GM23248 (cell line): Measurements from ENCODE around the gene NOL12. TPM values are rescaled to one million over a fixed set of nuclear protein-coding genes. Genes with fewer than 3 reads are reported as not detected.
A peak's percentile ranks its signal among the peaks of the same experiment; 100 is the strongest.

Experiments used
- DNase-seq: peaks from one replicate; pipeline ENCODE4 v3.0.0-alpha.2; 2015
- H2AFZ ChIP-seq: fragments of 200-600 bp; sonication (generic); 2 replicates; pipeline ENCODE4 v1.6.1; 2016; ENCODE audit warnings: antibody characterized with exemption
- H3F3A ChIP-seq: fragments of 200-600 bp; sonication (generic); 2 replicates; pipeline ENCODE4 v1.6.1; 2016; ENCODE audit warnings: mild to moderate bottlenecking, antibody characterized with exemption, mixed run types; ENCODE audit not compliant: insufficient read depth
- H3K27ac ChIP-seq: fragments of 200-600 bp; sonication (generic); 2 replicates; pipeline ENCODE4 v1.5.1; 2016; ENCODE audit warnings: mild to moderate bottlenecking
- H3K27me3 ChIP-seq: fragments of 200-600 bp; sonication (generic); replicated peaks from 2 replicates; pipeline ENCODE4 v1.6.1; 2016; ENCODE audit warnings: mild to moderate bottlenecking; ENCODE audit not compliant: insufficient read depth
- H3K36me3 ChIP-seq: fragments of 200-600 bp; sonication (generic); 2 replicates; pipeline ENCODE4 v1.6.1; 2016; ENCODE audit warnings: low read depth, mild to moderate bottlenecking
- H3K4me1 ChIP-seq: fragments of 200-600 bp; sonication (generic); 2 replicates; pipeline ENCODE4 v1.6.1; 2016; ENCODE audit warnings: mild to moderate bottlenecking; ENCODE audit not compliant: insufficient read depth
- H3K4me2 ChIP-seq: fragments of 200-600 bp; sonication (generic); one replicate; pipeline ENCODE4 v1.6.1; 2016; ENCODE audit warnings: mild to moderate bottlenecking; ENCODE audit not compliant: unreplicated experiment
- H3K4me3 ChIP-seq: fragments of 200-600 bp; sonication (generic); 2 replicates; pipeline ENCODE4 v1.5.1; 2016; ENCODE audit warnings: mild to moderate bottlenecking
- H3K79me2 ChIP-seq: fragments of 200-600 bp; sonication (generic); 2 replicates; pipeline ENCODE4 v1.6.1; 2016; ENCODE audit warnings: mild to moderate bottlenecking; ENCODE audit not compliant: insufficient read depth
- H3K9ac ChIP-seq: fragments of 200-600 bp; sonication (generic); 2 replicates; pipeline ENCODE4 v1.6.1; 2016; ENCODE audit warnings: mild to moderate bottlenecking
- H3K9me2 ChIP-seq: fragments of 200-600 bp; sonication (generic); 2 replicates; pipeline ENCODE4 v1.6.1; 2016; ENCODE audit warnings: mixed run types, mild to moderate bottlenecking, moderate library complexity; ENCODE audit not compliant: insufficient read depth
- H3K9me3 ChIP-seq: fragments of 200-600 bp; sonication (generic); one replicate; pipeline ENCODE4 v1.6.1; 2017; ENCODE audit warnings: low read depth
- H4K20me1 ChIP-seq: fragments of 200-600 bp; sonication (generic); 2 replicates; pipeline ENCODE4 v1.6.0; 2016; ENCODE audit not compliant: insufficient read depth
- EZH2 ChIP-seq: fragments of 200-600 bp; sonication (generic); IDR thresholded peaks from 2 replicates; pipeline ENCODE4 v1.6.1; 2018; ENCODE audit warnings: antibody characterized with exemption, mild to moderate bottlenecking; ENCODE audit not compliant: insufficient read depth, poor library complexity, severe bottlenecking
- EZH2phosphoT487 ChIP-seq: fragments of 200-600 bp; sonication (generic); IDR thresholded peaks from 2 replicates; pipeline ENCODE4 v1.6.1; 2018; ENCODE audit warnings: antibody characterized with exemption, moderate library complexity, mild to moderate bottlenecking, low read depth; ENCODE audit not compliant: insufficient read depth
- WGBS, 2 experiments: methylation state at CpG; one replicate each; pipeline ENCODE4 v1.1.6; 2015 to 2017; ENCODE audit warnings: low lambda C conversion rate in 2 of 2, low coverage in 1 of 2; ENCODE audit errors: missing lambda C conversion rate in 2 of 2; 5-methylcytosine and 5-hydroxymethylcytosine counted together
- in situ Hi-C: fragments of 300-500 bp; cut with MboI; formaldehyde crosslinking; loops from 2 replicates; pipeline ENCODE4 v1.15.0; 2020
- polyA plus RNA-seq: library from polyadenylated mRNA; unstranded; fragments of >200 nt; fragmentation: Nextera tagmentation; extraction: Ambion mirVana; gene quantifications from 2 replicates; pipeline ENCODE4 v1.2.1, GENCODE V29; 2016
- total RNA-seq: library from RNA; depleted of rRNA; stranded (reverse); fragments of >200 nt; shearing (Covaris generic); gene quantifications from 2 replicates; pipeline ENCODE4 v1.2.3, GENCODE V29; 2014

NOL12 gene
- total and polyA plus RNA-seq, 2 experiments from 2014 or later = 4.9 to 25.1 TPM

GRCh38 chr22:37639070-37639760, 46.9 kb upstream of the NOL12 start, which contains the start of gene SH3BP1:
Gene SH3BP1, plus strand, starts transcription at chr22:37639669. Its CDS starts 119 bp downstream, at chr22:37639788.
- no peaks in the 10 kb centered on the region for H3K36me3 ChIP-seq
- peak within 1 kb of the TSS; percentile 83 for H2AFZ ChIP-seq

GRCh38 chr22:37639771-37640590, 46.2 kb upstream of the NOL12 start:
- in situ Hi-C loops = no loop called here
- peaks cover under 1% of the 10 kb centered on the region; the same call in 1 of the 2 replicates for H3F3A ChIP-seq
- H3K4me1 ChIP-seq = peaks cover under 1% of the 10 kb centered on the region; the same call in 1 of the 2 replicates
- no peaks in the 10 kb centered on the region for H3K36me3 ChIP-seq
- H3K4me2 ChIP-seq = peak overlapping the region; percentile 85
- H3K9ac ChIP-seq = peak overlapping the region; percentile 74
- H3K27ac ChIP-seq = no peak overlapping the region
- peaks cover 5% of the 10 kb centered on the region; the same call in 1 of the 2 replicates for H3K79me2 ChIP-seq
- H2AFZ ChIP-seq = peak overlapping the region; percentile 83
- TF ChIP-seq EZH2 = no peak
- no peak for TF ChIP-seq EZH2phosphoT487
- no peaks in the 10 kb centered on the region for H4K20me1 ChIP-seq
- H3K4me3 ChIP-seq = peak overlapping the region; percentile 73
- DNase-seq = peak; percentile 32
- no peaks in the 10 kb centered on the region for H3K27me3 ChIP-seq
- H3K9me2 ChIP-seq = no peaks in the 10 kb centered on the region
- WGBS, 2 experiments = 5 to 8% methylated on average over 17 to 27 of the region's 27 CpGs
- H3K9me3 ChIP-seq = no peaks in the 10 kb centered on the region

More at GRCh38 chr22:37639070-37639760, 46.9 kb upstream of the NOL12 start, which contains the start of gene SH3BP1:
- in situ Hi-C loops = no loop called here
- TF ChIP-seq EZH2phosphoT487 = no peak
- TF ChIP-seq EZH2 = no peak
- Histone ChIP-seq H3K27me3 (no peaks in the 10 kb centered on the region), H3K79me2 (peaks cover 5% of the 10 kb centered on the region; the same call in 1 of the 2 replicates), H3F3A (peaks cover 6% of the 10 kb centered on the region; the same call in 1 of the 2 replicates), H4K20me1 (no peaks in the 10 kb centered on the region), H3K9me2 (no peaks in the 10 kb centered on the region), H3K9ac (peak within 1 kb of the TSS; percentile 74), H3K4me2 (peak within 1 kb of the TSS; percentile 85), H3K27ac (no peak within 1 kb of the TSS), H3K4me3 (peak within 1 kb of the TSS; percentile 73), H3K4me1 (peaks cover 8% of the 10 kb centered on the region), H3K9me3 (no peaks in the 10 kb centered on the region)
- WGBS, 2 experiments = 12 to 27% methylated on average over 20 to 57 of the region's 57 CpGs
- peak; percentile 70 for DNase-seq

GRCh38 chr22:37640591-37641560, 45.3 kb upstream of the NOL12 start:
- peak overlapping the region; percentile 73; the same call in 1 of the 2 replicates for H3K4me3 ChIP-seq
- no peaks in the 10 kb centered on the region for H3K36me3 ChIP-seq
- H3K9ac ChIP-seq = no peak overlapping the region
- TF ChIP-seq EZH2phosphoT487 (no peak), EZH2 (no peak)
- no peaks in the 10 kb centered on the region for H3F3A ChIP-seq
- H3K4me1 ChIP-seq = no peaks in the 10 kb centered on the region
- no peaks in the 10 kb centered on the region for H3K9me3 ChIP-seq
- H3K27ac ChIP-seq = no peak overlapping the region
- H3K9me2 ChIP-seq = no peaks in the 10 kb centered on the region
- H4K20me1 ChIP-seq = no peaks in the 10 kb centered on the region
- peaks cover 5% of the 10 kb centered on the region; the same call in 1 of the 2 replicates for H3K79me2 ChIP-seq
- no peak for DNase-seq
- H3K4me2 ChIP-seq = peak overlapping the region; percentile 85
- in situ Hi-C loops = no loop called here
- no peak overlapping the region for H2AFZ ChIP-seq
- WGBS, 2 experiments = 82 to 86% methylated on average over 21 to 24 of the region's 24 CpGs
- H3K27me3 ChIP-seq = no peaks in the 10 kb centered on the region
